Measurements from ENCODE around the gene ARHGEF17. TPM values are rescaled to one million over a fixed set of nuclear protein-coding genes. Genes with fewer than 3 reads are reported as not detected.

The ARHGEF17 gene
- total and polyA plus RNA-seq, 2 of the 8 experiments (the other 6 are each of a cell fraction or from before 2014, with no cell fraction given), result 11.3 to 14.6 TPM

- H3K79me2 ChIP-seq (ENCODE audit: control insufficient read depth in 1 of 2, insufficient read depth in 2 of 2, low read length in 2 of 2), result no peaks in the 10 kb centered on the region
- no peak overlapping the region for H3K27ac ChIP-seq (ENCODE audit: low read depth, low read length)
- H4K8ac ChIP-seq (ENCODE audit: extremely low read depth, insufficient read depth, low read length), result peak overlapping the region; percentile 40
- H3K23me2 ChIP-seq (ENCODE audit: low read depth, low read length), result no peaks in the 10 kb centered on the region
- no peak overlapping the region for H2AFZ ChIP-seq (ENCODE audit: low read length)
- H3K56ac ChIP-seq (replicated peaks; ENCODE audit: insufficient read length, low read depth, low read length), result no peak overlapping the region
- H2BK15ac ChIP-seq (ENCODE audit: low read length), result no peak overlapping the region
- no peak for FAIRE-seq
- WGBS, 2 experiments (ENCODE audit: extremely low coverage in 1 of 2, insufficient coverage in 1 of 2, insufficient read length in 1 of 2, insufficient replicate concordance in 2 of 2, low coverage in 1 of 2, low lambda C conversion rate in 2 of 2, missing lambda C conversion rate in 1 of 2), result 81% methylated on average over 9 of the region's 9 CpGs; no CpG with 5 or more reads in 1 of the 2 experiments
- no peak overlapping the region for H3K23ac ChIP-seq (ENCODE audit: insufficient read length)
- H3K9ac ChIP-seq (replicated peaks in 1 of 4; ENCODE audit: extremely low read depth in 1 of 4, low read depth in 3 of 4, low read length in 3 of 4), result no peak overlapping the region
- H4K20me1 ChIP-seq (replicated peaks in 1 of 2; ENCODE audit: control insufficient read depth in 1 of 2, insufficient read depth in 2 of 2, low read length in 2 of 2), result peaks cover 7 to 11% of the 10 kb centered on the region in 2 experiments
- H4K5ac ChIP-seq (ENCODE audit: insufficient read length, low read depth, low read length), result no peak overlapping the region
- no peaks in the 10 kb centered on the region for H3K9me3 ChIP-seq (ENCODE audit: insufficient read depth in 2 of 2, low read depth in 1 of 2, low read length in 1 of 2)
- no peak for DNase-seq (ENCODE audit: low read depth in 1 of 2, low spot score in 2 of 2)
- no peak overlapping the region for H2BK120ac ChIP-seq (replicated peaks; ENCODE audit: low read depth, low read length)
- 0 out of 2 replicates have a peak, but pooled peaks cover 3% of the 10 kb centered on the region for H3K79me1 ChIP-seq (ENCODE audit: low read depth, low read length)
- no peaks in the 10 kb centered on the region for H3K36me3 ChIP-seq (ENCODE audit: control insufficient read depth in 2 of 4, insufficient read depth in 4 of 4, low read length in 3 of 4)
- no peak overlapping the region for H3K14ac ChIP-seq (ENCODE audit: insufficient read length)
- CTCF ChIA-PET (ENCODE audit: partially characterized antibody), result interaction anchor here (0.5 to 25.1 kb wide), 11 partner anchors 13 to 51 kb away, joined by 3 to 383 read pairs (median 4); partner anchors contain the start of gene ARHGEF17
- H2BK5ac ChIP-seq (ENCODE audit: low read depth, low read length), result peak overlapping the region; percentile 7; the same call in 1 of the 2 replicates
- H3K4me1 ChIP-seq (replicated peaks in 1 of 4; ENCODE audit: control insufficient read depth in 3 of 4, insufficient read depth in 4 of 4, low read length in 3 of 4), result peaks cover 15 to 28% (median 20%) of the 10 kb centered on the region in 4 experiments
- POLR2A ChIA-PET (ENCODE audit: partially characterized antibody), result interaction anchor here (1.0 to 10.7 kb wide), 4 partner anchors 9 to 72 kb away, joined by 3 to 91 read pairs (median 4); partner anchors contain the start of gene ARHGEF17
- peak overlapping the region in 1 of 4 experiments; percentile 3; a peak in 1 of 8 replicates for H3K4me3 ChIP-seq (ENCODE audit: extremely low read depth in 1 of 4, insufficient read depth in 2 of 4, low read depth in 3 of 4, low read length in 4 of 4)
- H3K4ac ChIP-seq (replicated peaks; ENCODE audit: insufficient read length, low read depth, low read length), result peak overlapping the region; percentile 59
- H3K4me2 ChIP-seq (ENCODE audit: insufficient read depth in 1 of 2, low read depth in 2 of 2, low read length in 2 of 2), result peak overlapping the region in 1 of 2 experiments; percentile 12; a peak in 1 of 4 replicates
- H2BK12ac ChIP-seq (ENCODE audit: low read depth, low read length), result peak overlapping the region; percentile 77; the same call in 1 of the 2 replicates
- H3K27me3 ChIP-seq (replicated peaks in 1 of 4; ENCODE audit: control insufficient read depth in 3 of 4, extremely low read depth in 1 of 4, insufficient read depth in 3 of 4, low read length in 3 of 4), result peaks cover 0 to 12% (median 6%) of the 10 kb centered on the region in 4 experiments; a peak in 3 of 7 replicates
- no peak overlapping the region for H3K18ac ChIP-seq (ENCODE audit: extremely low read depth, low read length)
- no peak overlapping the region for H2BK20ac ChIP-seq (ENCODE audit: low read length)
- peak overlapping the region; percentile 29 for H4K91ac ChIP-seq (replicated peaks; ENCODE audit: insufficient read length, low read length)
- H2AK5ac ChIP-seq (ENCODE audit: low read depth, low read length), result no peak overlapping the region
- TF ChIP-seq RNF2 (IDR thresholded peaks at IDR 0.05; ENCODE audit: borderline replicate concordance, low read depth, low read length, missing control alignments, poor library complexity, severe bottlenecking) (no peak), CBX5 (IDR thresholded peaks at IDR 0.05; ENCODE audit: low read depth, low read length) (no peak), HDAC2 (IDR thresholded peaks at IDR 0.05; ENCODE audit: borderline replicate concordance in 1 of 2, low read depth in 2 of 2, low read length in 2 of 2) (no peak), BACH1 (IDR thresholded peaks at IDR 0.05; ENCODE audit: low read length) (no peak), GABPA (IDR thresholded peaks at IDR 0.05; ENCODE audit: borderline replicate concordance, insufficient read depth, low read length) (no peak), ATF2 (IDR thresholded peaks at IDR 0.05; ENCODE audit: low read length) (no peak), ASH2L (IDR thresholded peaks at IDR 0.05; ENCODE audit: low read length) (no peak), KDM5A (IDR thresholded peaks at IDR 0.05; ENCODE audit: low read length) (no peak), POLR2AphosphoS5 (IDR thresholded peaks at IDR 0.05; ENCODE audit: low read depth, low read length) (no peak), MAFK (IDR thresholded peaks at IDR 0.05; ENCODE audit: low read depth, low read length) (no peak), EP300 (IDR thresholded peaks at IDR 0.05; ENCODE audit: borderline replicate concordance in 1 of 2, low read depth in 2 of 2, low read length in 2 of 2) (no peak)
Measured at GRCh38 chr11:73324116-73324515, 16.0 kb downstream of the ARHGEF17 start.

Measured in H1 (cell line).